Fibroblast of villous mesenchyme (primary cell): ENCODE data around the gene MIER2. TPM values are rescaled to one million over a fixed set of nuclear protein-coding genes. Genes with fewer than 3 reads are reported as not detected.

Source experiments
- DNase-seq: peaks from one replicate; pipeline ENCODE4 v3.0.0-alpha.2; 2010; ENCODE audit warnings: low read depth
- H3K4me3 ChIP-seq: 2 replicates; pipeline ENCODE4 v1.5.1; 2011; ENCODE audit warnings: low read depth, mild to moderate bottlenecking, low read length
- total RNA-seq: library from RNA; depleted of rRNA; stranded (reverse); fragments of >200 nt; gene quantifications from 2 replicates; pipeline ENCODE4 v1.2.3, GENCODE V29; 2012
- TF ChIP-seq, protein P1 (sequence below): IDR thresholded peaks from 2 replicates; pipeline ENCODE4 v1.5.1; 2012; ENCODE audit warnings: low read depth, mild to moderate bottlenecking, low read length; ENCODE audit not compliant: insufficient read depth

The MIER2 gene
- total RNA-seq, 1 donor: 19.9 TPM

DNA sequence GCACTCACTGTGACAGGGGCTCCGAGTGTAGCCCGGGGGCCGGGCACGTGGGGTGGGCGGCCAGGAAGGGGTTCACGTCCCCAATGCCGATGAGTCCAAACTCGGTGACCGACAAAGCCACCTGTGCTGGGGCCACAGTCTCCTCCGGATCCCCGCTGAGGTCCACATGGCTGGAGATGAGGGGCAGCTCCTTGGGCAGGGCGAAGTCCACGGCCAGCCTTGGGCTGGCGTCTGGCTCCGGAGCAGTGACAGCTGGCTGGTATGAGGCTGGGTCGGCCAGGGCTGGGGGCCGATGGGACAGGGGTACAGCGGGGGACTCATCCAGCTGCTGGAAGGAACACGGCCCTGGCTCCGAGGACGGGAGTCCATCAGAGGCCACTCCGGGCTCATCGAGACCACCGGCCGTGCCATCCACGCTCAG, 37.5 kb downstream of the MIER2 start:
- TF ChIP-seq, protein P1, sequence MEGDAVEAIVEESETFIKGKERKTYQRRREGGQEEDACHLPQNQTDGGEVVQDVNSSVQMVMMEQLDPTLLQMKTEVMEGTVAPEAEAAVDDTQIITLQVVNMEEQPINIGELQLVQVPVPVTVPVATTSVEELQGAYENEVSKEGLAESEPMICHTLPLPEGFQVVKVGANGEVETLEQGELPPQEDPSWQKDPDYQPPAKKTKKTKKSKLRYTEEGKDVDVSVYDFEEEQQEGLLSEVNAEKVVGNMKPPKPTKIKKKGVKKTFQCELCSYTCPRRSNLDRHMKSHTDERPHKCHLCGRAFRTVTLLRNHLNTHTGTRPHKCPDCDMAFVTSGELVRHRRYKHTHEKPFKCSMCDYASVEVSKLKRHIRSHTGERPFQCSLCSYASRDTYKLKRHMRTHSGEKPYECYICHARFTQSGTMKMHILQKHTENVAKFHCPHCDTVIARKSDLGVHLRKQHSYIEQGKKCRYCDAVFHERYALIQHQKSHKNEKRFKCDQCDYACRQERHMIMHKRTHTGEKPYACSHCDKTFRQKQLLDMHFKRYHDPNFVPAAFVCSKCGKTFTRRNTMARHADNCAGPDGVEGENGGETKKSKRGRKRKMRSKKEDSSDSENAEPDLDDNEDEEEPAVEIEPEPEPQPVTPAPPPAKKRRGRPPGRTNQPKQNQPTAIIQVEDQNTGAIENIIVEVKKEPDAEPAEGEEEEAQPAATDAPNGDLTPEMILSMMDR: no peak
- no peak overlapping the region for H3K4me3 ChIP-seq
- no peak for DNase-seq

DNA sequence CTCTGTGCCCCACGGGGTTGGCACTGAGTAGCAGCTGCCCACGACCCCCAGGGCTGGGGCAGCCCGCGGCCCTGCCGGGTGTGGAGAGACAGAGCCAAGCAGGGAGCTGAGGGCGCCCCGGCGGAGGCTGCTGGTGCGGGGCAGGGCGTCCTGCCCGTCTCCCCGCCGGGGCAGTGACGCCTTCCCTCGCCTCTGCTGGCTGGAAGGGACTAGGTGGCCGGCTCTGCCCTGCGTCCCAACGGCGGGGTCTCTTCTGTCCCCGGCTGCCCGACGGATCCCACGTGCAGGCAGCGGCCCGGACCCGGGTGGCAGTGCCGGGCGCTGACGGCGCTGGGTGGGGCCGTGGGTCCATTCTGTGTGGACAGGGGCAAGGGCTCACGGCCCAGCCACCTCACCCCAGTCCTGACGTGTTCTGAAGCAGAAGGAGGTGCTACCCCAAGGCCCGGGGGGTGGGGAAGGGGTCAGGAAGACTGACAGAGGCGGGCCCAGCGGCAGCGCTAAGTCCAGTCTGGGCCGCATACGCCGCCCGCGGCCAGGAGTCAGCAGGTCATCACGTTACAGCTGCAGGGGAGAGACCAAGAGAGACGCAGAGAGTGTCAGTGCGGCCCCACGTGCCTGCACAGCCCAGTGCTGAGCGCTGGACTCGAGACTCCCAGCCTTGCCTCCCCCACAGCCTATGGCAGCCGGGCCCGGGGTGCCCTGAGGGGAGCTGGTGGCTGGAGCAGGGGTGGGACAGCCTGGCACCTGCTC, 38.3 kb downstream of the MIER2 start:
- TF ChIP-seq, protein P1: no peak
- no peak for DNase-seq
- H3K4me3 ChIP-seq: no peak overlapping the region

DNA sequence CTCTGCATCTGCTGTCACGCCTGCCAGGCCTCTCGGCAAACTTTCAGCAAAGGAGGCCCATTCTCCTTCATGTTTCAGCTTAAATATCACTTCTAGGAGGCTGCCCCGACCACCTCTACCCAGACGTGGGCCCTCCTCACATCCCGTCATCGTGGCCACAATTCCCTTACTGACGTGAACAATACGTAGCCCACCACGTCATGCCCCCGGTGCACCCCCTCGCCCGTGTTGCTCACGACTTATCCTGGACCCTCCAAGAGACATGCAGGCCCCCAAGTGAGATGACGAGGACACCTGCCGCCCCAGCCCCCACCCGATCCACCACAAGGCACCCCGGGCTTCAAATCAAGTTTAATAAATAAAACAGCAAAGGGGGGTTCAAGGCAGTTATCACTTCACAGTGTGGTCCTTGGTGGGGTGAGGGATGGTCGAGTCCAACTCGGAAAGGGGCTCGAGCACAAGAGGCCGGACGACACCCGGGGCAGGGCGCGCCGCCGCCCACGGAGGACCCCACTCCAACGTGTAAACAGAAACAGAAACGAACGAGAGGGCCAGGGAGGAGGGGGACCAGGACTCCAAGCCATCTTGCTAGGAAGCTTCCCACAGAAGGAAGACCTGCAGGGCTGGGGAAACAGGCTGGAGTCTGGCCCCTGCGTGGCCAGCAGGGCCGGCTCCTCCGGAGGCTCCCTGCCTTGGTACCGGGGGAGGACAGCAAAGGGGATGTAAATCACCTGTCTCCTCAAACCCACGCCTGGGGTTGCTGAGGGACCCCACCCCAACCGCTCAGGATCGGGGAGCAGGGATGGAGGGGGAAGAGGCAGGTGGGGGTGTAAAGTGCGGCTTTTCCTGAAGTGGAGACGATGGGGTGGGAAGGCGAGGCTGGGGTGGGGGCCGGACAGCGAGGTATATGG, 39.1 kb downstream of the MIER2 start:
- no peak for DNase-seq

DNA sequence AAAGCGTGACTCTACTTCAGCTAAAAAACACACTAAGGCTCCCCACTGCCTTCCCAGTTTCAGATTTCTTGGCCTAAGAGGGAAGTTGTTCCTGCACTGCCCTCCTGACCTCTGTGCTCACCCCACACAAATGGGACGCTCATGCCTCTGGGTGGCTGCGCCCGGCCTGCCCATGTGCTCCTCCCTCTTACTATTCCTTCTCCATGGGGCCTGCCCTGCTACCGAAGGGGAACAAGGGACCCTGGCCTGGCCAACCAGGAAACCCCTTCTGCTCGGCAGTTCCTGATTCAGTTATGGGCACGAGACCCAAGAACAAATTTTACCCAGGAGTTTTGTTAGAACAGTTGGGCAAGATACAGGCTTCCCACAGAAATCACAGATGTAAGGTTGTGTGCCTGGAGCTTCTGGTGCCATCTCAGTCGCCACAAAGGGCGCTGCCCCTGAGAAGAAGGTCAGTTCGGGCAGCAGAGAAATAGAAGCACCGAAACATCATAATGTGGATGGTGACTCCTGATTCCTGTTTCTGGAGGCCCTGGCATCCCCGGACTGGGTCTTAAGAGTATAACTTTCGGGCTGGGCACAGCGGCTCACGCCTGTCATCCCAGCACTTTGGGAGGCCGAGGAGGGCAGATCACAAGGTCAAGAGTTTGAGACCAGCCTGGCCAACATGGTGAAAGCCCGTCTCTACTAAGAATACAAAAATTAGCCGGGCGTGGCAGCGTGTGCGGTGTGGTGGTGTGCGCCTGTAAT, 47.9 kb downstream of the MIER2 start:
- DNase-seq: no peak
- H3K4me3 ChIP-seq: no peak overlapping the region
- TF ChIP-seq, protein P1: no peak

More for the DNA sequence above, 39.1 kb downstream of the MIER2 start:
- TF ChIP-seq, protein P1: no peak
- no peak overlapping the region for H3K4me3 ChIP-seq

DNA sequence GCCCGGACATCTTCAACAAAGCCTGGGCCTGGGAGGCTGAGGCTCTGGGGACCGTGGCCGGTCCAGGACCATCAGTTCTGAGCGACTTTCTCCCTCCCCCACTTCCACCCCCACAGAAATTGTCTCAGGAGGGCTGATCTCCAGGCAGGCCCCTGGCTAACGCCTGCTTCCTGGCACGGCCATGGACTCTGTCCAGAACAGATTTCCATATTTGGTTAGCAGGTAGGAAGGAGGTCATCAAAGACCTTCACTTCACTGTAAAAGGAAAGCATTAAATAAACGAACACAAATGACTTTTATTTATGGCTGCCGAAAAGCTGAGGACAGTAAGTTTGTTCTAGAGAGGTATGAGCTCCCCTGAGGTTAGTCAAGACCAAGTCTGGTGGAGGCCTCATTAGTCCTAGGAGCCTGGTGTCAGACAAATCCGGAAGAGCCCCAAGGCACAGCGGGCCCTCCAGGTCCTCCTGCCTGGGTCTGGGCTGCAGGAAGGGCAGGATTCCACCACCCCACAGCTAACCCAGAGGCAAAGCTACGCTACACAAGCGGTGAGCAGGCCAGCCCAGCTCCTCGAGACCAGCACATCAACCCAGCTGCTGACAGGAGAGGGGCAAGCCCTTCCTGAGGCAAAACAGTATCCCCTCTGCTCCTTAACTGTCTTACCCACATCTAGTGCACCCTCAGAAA, 48.8 kb downstream of the MIER2 start:
- no peak overlapping the region for H3K4me3 ChIP-seq
- TF ChIP-seq, protein P1: no peak
- no peak for DNase-seq

DNA sequence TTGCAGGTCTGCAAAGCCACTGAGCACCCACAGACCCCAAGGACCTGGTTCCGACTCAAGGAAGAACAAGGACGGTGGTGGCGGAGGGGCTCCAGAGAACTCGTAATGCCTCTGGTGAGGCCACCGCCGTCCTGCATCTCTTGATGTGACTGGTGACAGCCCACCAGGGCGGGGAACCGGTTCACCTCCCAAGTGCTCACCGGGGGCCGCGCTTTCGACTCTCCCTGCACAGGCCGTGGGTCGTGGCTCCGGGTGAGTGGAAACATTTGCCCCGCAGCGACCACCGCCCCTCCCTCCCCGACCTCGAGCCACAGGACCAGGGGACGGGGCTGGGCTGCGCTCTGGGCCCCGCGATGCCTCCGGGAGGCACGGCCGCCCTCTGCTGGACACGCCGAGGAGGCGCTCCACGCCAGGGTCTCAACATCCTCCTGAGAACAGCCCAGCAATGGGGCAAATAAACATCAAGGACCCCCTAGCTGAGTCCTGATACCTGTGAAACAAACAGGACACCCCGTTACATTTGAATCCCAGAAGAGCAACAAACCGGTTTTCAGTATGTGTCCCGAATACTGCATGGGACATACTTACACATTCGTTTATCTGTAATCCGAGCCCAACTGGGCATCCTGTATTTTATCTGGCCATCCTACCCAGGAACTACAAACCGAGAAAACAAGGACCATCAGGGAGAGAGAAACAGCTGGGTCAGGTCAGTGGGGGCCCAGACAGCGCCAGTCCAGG, 49.5 kb downstream of the MIER2 start:
- TF ChIP-seq, protein P1: peak; percentile 58
- DNase-seq: no peak
- no peak overlapping the region for H3K4me3 ChIP-seq
